Activated CD8-positive, alpha-beta memory T cell treated with anti-CD3 and anti-CD28 coated beads, Interleukin-2, amount 50 U/mL, for 24 hours (primary cell): Measurements from ENCODE around the gene RARA.
A peak's percentile ranks its signal among the peaks of the same experiment; 100 is the strongest.
"Not testable (repeated sequence)": the region's sequence is repeated elsewhere in the genome, so short reads cannot be mapped to it uniquely, and the experiment has no call there.

ENCODE experiments used
- DNase-seq: peaks from one replicate; pipeline ENCODE4 v3.0.0-alpha.2; 2020; ENCODE audit errors: extremely low read depth

RARA gene

DNA sequence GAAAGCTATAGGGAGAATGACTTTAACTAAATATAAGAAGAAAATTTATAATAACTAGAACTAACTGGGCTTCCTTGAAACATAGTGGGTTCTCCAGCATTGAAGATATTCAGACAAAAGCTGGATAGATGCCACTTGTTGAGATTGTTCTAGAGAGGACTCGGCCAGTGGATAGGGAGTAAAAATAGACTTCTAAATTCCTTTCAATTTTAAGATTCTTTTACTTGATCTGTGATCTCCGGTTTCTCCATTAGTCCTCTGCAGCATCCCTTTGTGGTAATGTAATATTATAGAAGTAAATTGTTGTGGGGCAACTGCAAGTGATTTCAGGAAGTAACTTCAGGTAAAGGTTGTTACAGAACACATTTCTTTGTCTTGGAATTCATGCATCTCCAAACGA lies 10.3 kb upstream of the RARA start:
- DNase-seq, result no peak

DNA sequence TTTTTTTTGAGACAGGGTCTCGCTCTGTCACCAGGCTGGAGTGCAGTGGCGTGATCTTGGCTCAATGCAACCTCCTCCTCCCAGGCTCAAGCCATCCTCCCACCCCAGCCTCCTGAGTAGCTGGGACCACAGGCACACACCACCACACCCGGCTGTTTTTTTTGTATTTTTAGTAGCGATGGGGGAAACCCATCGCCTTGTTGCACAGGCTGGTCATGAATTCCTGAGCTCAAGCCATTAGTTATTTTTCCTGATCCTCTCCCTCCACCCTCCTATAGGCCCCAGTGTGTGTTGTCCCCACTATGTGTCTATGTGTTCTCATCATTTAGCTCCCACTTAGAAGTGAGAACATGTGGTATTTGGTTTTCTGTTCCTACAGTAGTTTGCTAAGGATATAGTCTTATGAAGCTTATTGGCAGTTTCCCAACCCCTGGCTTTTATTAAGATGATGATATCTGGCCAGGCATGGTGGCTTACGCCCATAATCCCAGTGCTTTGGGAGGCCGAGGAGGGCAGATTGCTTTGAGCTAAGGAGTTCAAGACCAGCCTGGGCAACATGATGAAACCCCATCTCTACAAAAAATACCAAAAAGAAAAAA lies 9.7 kb upstream of the RARA start:
- DNase-seq, result not testable (repeated sequence)

DNA sequence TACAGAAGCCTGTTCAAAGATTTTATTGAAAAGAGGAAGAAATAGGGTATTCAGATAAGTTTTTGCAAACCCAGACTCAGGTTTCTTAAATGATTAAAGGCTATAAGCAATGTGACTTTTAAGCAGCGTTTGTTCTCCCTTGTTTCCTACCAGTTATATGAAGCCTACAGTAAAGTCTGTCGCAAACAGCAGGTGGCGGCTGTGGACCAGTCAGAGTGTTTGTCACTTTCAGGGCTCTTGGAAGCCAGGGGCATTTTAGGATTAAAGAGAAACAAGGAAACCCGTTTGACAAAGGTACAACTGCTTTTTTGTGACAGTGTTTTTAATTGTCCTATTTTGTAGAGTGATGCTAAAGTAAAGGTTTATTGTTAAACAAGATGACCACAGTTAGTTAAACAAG lies 7.7 kb upstream of the RARA start:
- DNase-seq, result no peak

DNA sequence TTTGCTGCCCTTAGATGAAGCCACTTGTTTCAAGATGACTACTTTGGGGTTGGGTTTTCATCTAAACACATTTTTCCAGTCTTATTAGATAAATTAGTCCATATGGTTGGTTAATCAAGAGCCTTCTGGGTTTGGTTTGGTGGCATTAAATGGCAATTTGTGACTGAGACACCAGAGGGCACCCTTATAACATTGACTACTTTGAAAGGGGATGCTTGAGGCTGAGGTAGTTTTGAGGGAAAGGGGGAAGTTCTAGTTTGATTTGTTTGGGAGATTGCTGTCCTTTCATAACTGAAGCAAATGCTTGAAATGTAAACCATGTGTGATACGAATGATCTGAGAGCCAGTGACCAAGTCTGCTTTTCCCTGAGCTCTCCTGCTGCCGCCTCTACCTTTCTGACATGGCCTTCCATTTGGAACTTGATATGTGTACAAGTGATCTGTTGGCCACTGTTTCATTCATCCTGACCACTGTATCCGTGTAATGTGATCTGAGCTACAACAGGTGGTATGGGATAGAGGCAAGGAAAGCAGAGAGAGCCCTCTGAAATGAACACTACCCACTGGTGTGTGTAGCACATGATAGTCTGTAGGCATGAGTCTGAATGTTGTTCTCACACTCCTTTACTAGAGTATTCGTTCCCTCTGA lies 5.8 kb upstream of the RARA start:
- no peak for DNase-seq

DNA sequence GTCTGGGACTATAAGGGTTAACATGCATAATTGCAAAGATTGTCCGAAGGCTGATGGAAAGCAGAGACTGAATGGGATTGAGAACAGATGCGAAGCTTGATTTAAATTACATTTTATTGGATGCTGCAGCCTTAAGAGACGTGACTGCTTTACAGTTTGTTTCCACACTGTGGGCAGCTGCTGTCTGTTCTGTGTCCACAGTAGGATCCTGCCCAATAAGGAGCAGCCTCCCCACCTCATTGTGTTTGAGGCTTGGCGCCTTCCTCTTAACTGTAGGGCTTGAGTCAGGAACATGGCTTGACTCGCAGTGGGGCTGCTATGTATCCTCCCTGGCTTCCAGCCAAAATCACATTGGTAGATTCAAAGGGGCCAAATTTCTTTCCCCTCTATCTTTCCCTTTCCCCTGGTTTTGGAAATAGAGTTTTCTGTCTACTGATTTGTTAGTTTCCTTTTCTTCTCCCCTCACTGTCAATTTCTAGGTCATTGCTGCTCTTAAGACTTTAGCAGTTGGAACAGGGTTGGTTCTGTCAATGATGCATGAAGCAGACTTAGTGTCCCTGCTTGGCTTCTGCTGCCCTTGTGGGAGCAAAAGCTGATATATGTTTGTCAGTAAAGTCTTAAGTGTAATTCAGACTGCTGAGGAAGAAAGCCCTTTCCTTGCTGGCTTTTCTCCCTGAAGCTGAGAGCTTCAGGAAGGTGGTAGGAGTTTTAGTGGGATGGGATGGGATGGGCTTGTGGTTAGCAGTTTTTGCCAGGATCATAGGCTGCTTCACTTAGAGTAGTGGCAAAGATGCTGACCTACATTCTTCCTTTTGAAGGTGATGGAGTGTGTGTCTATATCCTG lies 5.0 kb upstream of the RARA start:
- no peak for DNase-seq

DNA sequence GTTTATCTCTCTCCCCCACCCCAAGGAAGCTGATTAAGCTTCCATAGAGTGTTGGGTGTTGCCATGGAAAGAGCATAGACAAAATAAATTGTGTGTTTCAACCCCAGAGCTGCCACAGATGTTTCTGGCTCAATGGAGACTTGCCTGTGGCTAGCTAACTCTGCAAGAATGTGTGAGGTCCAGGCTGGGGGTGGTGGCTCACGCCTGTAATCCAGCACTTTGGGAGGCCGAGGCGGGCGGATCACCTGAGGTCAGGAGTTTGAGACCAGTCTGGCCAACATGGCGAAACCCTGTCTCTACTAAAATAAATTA lies 4.5 kb upstream of the RARA start:
- DNase-seq, result not testable (repeated sequence)

DNA sequence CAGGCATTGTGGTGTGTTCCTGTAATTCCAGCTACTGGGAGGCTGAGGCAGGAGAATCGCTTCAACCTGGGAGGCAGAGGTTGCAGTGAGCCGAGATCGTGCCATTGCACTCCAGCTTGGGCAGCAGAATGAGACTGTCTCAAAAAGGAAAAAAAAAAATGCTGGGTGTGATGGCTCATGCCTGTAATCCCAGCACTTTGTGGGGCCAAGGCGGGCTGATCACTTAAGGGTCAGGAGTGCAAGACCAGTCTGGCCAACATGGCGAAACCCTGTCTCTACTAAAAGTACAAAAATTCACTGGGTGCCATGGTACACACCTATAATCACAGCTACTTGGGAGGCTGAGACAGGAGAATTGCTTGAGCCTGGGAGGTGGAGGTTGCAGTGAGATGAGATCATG lies 4.1 kb upstream of the RARA start:
- DNase-seq, result not testable (repeated sequence)

DNA sequence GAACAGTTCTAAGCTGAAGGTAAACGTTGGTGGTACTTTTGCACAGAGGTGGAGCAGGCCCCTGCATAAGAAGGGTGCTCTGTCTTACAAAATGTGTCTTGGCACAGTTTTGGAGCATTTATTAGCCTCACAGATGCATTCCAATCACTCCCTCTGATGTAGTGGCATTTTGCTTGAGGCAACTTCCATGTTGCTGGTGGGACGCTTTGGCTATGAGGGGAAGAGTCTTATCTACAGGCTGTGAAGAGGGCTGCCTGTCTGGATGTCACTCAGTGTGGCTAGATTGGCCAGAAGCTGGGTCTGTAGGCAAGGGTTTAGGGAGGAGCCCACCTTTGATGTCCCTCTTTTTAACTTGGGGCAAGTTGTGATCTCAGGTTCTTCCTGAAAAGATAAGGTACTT lies 2.6 kb upstream of the RARA start:
- no peak for DNase-seq

DNA sequence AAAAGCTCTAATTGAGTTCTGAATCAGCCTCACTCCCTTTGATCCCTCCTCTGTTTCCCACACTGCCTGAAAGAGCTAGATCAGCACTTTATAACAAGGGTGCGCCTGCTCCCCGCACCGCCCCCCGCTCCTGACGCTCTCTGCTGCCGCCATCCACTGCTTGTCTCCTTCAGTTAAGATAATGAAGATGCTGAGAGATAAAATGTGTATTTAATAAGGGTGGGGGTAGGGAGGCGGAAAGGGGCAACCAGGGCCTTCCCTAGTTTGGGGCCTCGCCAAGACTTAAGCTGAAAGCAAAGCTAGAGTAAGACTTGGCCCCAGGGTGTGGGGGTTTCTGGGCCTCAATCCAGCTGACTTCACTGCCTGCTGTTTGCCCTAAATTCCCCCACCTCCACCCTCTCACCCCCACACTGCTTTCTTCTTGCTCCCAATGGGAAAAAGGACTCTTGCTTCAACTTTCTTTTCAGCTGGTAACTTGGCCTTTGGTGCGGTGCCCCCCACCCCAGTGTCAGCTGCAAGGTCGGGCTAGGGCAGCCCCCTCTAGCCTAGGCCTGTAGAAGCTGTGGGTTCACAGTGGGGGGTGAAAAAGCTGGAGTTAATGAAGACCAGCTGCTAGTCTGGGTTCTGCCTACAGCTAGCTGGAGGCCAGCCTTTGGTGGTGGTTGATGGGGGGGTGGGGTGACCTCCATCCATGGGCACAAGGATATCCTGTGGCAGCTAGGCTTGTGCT lies 1.8 kb upstream of the RARA start:
- no peak for DNase-seq

DNA sequence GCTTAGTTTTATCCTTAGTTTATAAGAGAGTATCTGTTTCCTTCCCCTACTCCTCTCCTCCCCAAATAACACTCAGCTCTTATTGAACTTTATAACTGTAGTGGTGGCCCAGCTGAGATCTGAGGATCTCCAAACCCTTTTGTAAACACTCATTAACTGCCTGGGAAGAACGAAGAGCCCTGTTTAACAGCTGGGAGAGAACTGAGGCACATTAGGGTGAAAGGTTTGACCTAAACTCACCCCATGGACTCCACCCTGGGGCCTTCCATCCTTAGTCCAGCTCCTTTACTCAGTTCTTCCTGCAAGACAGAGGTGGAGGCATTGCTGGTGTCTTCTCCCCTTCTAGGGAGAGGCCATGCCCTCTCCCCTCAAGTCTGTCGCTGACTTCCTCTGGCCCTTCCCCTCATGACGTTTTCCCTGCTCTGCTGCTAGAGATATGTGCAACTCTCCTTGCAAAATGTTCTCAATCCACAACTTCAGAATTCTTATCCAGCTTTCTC lies 1.2 kb upstream of the RARA start:
- no peak for DNase-seq

DNA sequence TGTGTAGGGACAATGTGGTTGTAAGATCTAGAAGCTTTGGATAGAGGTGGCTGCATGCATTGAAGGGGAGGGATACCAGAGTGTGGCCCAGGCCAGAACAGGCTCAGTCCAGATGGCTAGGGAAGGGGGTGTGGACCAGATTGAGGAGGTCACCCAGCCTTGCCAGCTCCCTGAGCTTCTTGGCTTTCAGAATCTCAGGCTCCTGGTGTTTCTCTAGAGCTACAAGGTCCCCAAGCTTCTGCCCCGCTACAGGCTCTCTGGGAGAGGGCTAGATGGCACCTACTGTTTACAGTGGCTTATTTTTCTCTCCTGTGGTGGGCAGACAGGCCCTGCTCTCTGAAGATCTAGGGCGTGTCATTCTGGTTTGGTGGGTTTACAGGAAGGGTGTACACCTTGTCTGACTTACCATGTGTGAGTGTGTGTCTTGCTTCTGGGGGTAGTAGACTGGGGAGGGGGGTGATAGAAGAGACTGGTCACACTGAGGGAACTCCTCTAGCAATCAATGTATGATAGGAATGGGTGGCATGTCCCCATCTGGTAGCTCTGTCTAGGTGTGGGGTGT lies 1.1 kb downstream of the RARA start:
- no peak for DNase-seq

DNA sequence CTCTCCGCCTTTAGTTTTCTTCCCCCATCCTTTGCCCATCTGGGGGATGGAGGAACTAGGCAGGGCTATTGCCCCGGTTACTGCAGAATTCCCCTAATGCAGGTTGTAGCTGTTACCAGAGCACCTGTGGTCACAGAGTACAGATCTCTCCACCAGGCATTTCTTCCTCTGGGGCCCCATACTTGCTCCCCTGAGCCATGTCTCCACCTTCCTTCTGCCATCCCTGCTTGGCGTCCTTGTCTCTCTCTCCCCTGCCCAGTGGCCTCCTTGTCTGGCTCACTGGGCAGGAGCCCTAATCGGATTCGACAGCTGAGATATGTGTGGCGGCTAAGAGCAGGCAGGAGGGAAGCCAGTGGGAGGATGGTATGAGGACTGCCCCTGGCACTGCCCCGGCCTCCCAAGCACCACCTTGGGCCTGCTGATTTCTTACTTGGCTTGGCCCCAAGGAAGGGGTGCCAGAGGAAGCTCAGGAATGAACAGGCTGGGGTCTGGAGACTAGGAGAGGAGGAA lies 2.0 kb downstream of the RARA start:
- no peak for DNase-seq

DNA sequence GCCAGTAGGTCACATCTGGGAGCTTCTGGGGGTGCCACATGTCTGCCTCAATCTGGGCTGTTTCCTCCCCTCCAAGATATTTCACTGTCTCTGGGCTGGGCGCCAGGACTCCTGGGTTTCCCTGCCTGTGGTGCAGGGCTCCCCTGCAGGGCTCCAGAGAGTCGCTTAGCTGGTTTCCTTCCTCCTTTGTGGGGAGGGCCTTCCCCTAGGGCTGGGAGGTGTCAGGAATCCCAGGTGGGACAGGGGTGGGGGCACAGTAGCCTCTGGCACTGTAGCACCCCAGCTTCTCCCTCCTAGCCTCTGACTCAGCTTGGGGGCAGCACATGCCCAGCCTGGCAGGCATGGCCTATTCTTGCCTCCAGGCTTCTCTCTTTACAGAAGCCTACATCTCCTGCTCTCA lies 2.6 kb downstream of the RARA start:
- DNase-seq, result no peak

DNA sequence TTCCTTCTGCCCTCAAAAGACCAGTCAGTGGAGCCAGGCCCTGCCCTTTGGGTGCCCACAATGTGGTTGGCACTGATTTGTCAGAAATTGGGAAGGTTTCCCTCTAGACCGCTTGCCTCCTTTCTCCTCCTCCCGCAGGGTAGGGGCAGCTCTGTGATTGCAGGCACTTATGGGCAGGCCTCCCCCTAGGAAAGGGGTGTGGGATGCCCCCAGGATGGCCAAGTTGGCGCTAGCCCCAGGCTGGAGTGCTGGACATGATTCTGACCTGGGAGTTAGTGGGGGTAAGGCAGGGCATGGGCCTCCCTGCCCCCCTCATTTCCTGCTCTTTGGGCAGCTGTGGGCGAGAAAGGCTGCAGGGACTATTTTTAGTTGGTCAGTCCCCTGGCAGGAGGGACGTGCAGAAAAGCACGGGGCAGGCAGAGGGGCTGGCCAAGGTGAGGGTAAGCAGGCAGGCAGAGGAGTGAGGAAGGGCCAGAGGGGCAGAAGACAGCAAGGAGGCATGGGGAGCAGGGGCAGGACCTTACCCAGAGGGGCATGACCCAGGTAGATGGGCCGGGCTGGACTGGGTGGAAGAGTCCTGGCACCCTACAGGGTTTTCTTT lies 3.3 kb downstream of the RARA start:
- no peak for DNase-seq

DNA sequence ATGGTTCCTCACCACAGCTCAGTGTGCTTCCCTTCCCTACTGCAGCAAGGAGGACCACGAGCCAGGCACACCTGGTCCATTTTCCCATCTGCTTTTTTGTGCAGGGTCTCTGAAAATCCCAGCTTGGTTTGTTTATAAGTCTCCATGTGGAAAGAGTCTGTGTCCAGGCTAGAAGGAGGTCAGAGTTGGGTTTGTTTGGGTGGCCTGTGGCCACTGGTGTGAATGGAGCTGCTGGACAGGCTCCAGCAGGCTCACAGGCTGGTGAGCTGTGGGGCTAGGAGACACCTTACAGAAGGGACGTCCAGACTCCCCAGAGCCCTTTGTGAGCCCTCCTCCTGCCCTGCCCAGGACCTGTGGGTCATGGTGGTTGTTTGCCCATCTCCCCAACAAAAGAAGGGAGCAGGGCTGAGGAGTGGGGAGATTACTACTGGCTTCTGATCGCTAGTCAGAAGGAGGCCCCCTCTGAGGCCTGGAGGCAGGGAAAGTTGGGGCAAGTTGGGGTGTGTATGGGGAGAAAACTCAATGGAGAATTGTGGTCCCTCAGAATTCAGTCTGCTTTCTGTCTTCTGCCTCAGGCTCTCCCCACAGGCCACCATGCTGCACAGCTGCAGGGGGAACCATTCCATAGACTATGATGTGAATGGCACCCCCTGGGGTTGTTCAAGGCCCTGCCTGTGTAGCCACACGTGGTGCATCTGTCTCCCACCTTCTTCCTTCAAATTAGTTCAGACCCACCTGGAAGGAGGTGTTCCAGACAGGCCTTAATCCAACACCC lies 4.1 kb downstream of the RARA start:
- no peak for DNase-seq

DNA sequence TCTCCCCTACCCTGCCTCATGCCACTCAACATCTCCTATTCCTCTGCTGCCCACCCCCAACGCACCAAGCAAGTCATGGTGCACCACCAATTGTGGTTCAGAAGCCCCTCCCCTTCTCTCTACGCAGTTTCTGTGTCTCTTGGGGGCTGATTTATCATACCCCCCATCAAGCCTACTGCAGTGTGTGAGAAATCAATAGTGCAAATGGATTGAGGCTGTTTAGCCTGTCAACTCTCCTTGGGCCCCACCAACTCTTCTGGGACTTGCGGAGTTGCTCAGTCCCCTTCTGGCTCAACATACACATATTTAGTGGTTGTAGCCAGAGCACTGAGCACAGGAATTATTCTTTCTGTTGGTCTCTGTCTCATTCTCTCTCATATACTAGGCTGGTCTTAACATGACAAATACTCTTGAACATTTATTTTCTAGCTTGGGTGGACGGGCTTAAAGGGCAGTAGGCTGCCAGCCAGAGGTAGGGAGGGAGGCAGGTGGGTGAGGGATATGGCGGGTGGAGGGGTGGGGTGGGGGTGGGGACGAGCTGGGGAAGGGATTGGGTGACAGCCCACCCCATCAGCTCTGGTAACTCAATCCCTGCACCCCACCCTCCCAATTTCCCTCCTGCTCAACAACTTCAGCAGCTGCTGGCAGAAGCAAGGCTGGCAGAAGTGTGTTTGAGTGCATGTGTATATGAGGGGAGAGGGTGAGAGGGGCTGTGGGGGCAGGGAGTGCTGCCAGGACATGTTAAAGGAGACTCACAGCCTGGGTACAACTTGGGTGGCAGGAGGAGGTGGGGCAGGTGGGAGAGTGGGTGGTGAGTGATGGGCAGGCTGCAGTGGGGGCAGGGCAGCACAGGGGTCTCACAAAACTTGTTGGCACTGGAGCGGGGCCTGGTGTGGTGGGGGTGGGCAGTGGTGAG lies 4.9 kb downstream of the RARA start:
- no peak for DNase-seq

DNA sequence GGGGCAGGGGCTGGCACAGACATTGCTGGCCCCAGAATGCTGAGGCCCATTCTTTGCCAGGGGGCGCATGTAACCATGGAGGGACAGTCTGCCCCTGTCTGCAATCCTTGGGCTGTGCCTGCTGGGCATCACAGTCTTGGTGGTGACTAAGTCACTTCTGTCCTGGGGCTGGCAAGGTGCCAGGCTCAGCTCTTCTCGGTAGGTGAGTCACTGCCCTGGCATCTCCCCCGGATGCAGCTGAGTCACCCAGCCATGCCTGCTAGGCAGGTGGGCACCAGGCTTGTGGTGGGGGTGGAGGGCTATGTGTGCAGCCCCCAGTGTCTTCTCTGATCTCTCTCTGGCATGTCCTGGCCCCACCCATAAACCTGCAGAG lies 5.6 kb downstream of the RARA start:
- peak; percentile 73 for DNase-seq

DNA sequence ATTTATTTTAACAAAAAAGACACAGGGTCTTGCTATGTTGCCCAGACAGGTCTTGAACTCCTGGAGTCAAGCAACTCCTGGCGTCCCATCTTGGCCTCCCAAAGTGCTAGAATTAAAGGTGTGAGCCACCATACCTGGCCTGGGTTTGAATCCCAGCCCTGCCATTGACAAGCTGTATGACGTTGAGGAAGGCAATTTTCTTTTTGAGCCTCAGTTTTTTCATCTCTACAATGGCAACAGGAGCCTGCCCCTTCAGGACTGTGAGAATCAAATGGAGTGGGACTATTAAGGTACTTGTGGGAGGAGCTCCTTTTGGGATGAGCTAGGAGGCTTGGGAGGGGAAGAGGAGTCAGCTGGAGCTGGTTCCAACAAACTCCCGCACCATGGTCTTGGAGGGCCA lies 6.2 kb downstream of the RARA start:
- no peak for DNase-seq

DNA sequence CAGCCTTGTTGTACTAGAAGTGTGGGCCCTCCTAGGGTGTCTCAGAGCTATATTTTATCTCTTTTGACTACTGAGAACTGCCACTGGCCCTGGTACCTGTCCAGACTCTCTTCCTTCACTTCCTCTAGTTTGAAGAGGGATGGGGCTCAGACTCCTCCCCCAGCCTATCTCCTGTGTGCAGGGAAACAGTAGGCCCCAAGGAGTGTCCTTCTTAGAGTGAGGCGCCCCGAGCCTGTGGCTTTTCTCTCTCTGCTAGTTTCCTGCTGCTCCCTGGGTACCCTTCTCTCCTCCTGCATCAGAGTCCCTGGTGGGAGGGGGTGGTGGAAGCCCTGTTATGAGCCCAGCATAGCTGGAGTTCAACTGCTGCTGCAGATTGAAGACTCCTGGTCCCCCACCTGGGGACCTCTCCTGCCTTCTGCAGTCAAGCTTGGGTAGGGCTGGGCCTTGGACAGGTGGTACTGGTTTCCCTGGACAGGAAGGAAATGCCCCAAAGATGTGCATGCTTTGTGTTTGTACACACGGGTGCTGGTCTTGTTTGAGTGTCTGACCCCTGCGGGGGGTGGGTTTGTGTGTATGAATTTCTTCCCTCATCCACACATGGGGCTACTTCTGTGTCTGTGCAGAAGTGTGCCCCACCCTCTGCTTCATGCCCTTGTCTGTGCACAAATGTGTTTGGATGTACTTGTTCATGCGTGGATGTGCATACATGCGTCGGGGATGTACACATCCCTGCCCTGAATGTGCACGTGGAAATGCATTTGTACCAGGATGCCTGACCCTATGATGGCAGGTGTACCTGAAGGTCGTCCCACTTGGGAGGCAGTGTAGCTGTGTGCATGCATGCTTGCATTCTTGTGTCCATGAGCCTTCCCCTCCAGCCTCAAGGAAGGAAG lies 6.9 kb downstream of the RARA start:
- no peak for DNase-seq
